NT2/D1 (cell line): Measurements from ENCODE around the gene HMX3.

ENCODE experiments used
- SUZ12 ChIP-seq: IDR thresholded peaks from 2 replicates; pipeline ENCODE4 v1.6.1; 2011; ENCODE audit not compliant: insufficient read length, insufficient read depth; ENCODE audit errors: extremely low read depth
- YY1 ChIP-seq: IDR thresholded peaks from 2 replicates; pipeline ENCODE4 v1.6.1; 2011; ENCODE audit not compliant: insufficient read length, insufficient read depth
- ZNF274 ChIP-seq: IDR thresholded peaks from 2 replicates; pipeline ENCODE4 v1.6.1; 2011; ENCODE audit warnings: mild to moderate bottlenecking, low read depth, low read length

- TF ChIP-seq ZNF274, result no peak
- no peak for TF ChIP-seq YY1
- TF ChIP-seq SUZ12, result no peak
Measured at GRCh38 chr10:123132576-123133477, 2.9 kb upstream of the HMX3 start.
